ENCODE measurements around the gene PTCD2. TPM values are rescaled to one million over a fixed set of nuclear protein-coding genes. Genes with fewer than 3 reads are reported as not detected.

Gene PTCD2
- total RNA-seq, 6 experiments from 2014 or later, result 4.3 to 8.5 (median 6.7) TPM

GRCh38 chr5:72286798-72287197, 33.4 kb upstream of the PTCD2 start:
- Histone ChIP-seq H3K27me3 (no peaks in the 10 kb centered on the region), H3K4me3 (no peak overlapping the region), H3K36me3 (peaks cover 0 to 5% (median 2%) of the 10 kb centered on the region in 4 donors), H3K27ac (no peak overlapping the region), H3K9me3 (no peaks in the 10 kb centered on the region), H3K4me1 (peaks cover 0 to 10% (median 0%) of the 10 kb centered on the region in 4 donors)
- ATAC-seq (no peak), DNase-seq (no peak)
- WGBS (ENCODE audit: insufficient coverage, low coverage, low lambda C conversion rate, missing lambda C conversion rate), result 100% methylated on average over 2 of the region's 5 CpGs
- intact Hi-C loops (cut with DNase I), result no loop called here
- TF ChIP-seq POLR2A (IDR thresholded peaks at IDR 0.05), result no peak
- TF ChIP-seq, protein P1, sequence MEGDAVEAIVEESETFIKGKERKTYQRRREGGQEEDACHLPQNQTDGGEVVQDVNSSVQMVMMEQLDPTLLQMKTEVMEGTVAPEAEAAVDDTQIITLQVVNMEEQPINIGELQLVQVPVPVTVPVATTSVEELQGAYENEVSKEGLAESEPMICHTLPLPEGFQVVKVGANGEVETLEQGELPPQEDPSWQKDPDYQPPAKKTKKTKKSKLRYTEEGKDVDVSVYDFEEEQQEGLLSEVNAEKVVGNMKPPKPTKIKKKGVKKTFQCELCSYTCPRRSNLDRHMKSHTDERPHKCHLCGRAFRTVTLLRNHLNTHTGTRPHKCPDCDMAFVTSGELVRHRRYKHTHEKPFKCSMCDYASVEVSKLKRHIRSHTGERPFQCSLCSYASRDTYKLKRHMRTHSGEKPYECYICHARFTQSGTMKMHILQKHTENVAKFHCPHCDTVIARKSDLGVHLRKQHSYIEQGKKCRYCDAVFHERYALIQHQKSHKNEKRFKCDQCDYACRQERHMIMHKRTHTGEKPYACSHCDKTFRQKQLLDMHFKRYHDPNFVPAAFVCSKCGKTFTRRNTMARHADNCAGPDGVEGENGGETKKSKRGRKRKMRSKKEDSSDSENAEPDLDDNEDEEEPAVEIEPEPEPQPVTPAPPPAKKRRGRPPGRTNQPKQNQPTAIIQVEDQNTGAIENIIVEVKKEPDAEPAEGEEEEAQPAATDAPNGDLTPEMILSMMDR (IDR thresholded peaks at IDR 0.05), result no peak

GRCh38 chr5:72288924-72289323, 31.2 kb upstream of the PTCD2 start:
- ATAC-seq (no peak), DNase-seq (no peak)
- WGBS (ENCODE audit: insufficient coverage, low coverage, low lambda C conversion rate, missing lambda C conversion rate), result 83% methylated on average over 1 of the region's 2 CpGs
- no peak for TF ChIP-seq POLR2A (IDR thresholded peaks at IDR 0.05)
- TF ChIP-seq, protein P1 (IDR thresholded peaks at IDR 0.05), result no peak
- intact Hi-C loops (cut with DNase I), result no loop called here
- Histone ChIP-seq H3K27ac (no peak overlapping the region), H3K4me3 (no peak overlapping the region), H3K36me3 (peaks cover 0 to 5% (median 2%) of the 10 kb centered on the region in 4 donors), H3K27me3 (no peaks in the 10 kb centered on the region), H3K4me1 (peaks cover 0 to 7% (median 0%) of the 10 kb centered on the region in 4 donors), H3K9me3 (no peaks in the 10 kb centered on the region)

- ATAC-seq, result no peak
- Histone ChIP-seq H3K27ac (no peak overlapping the region), H3K4me1 (peaks cover 0 to 7% (median 0%) of the 10 kb centered on the region in 4 donors), H3K36me3 (peaks cover 0 to 9% (median 2%) of the 10 kb centered on the region in 4 donors), H3K9me3 (no peaks in the 10 kb centered on the region), H3K4me3 (no peak overlapping the region), H3K27me3 (no peaks in the 10 kb centered on the region)
- intact Hi-C loops (cut with DNase I), result no loop called here
- TF ChIP-seq, protein P1 (IDR thresholded peaks at IDR 0.05), result no peak
- TF ChIP-seq POLR2A (IDR thresholded peaks at IDR 0.05), result no peak
- no peak for DNase-seq
- WGBS (ENCODE audit: insufficient coverage, low coverage, low lambda C conversion rate, missing lambda C conversion rate), result 90% methylated on average over 6 of the region's 6 CpGs
Measured at GRCh38 chr5:72290356-72291133, 29.6 kb upstream of the PTCD2 start.

- Histone ChIP-seq H3K9me3 (no peaks in the 10 kb centered on the region), H3K36me3 (peaks cover 0 to 9% (median 2%) of the 10 kb centered on the region in 4 donors), H3K27me3 (no peaks in the 10 kb centered on the region), H3K4me3 (no peak overlapping the region), H3K27ac (no peak overlapping the region), H3K4me1 (peaks cover 0 to 7% (median 0%) of the 10 kb centered on the region in 4 donors)
- ATAC-seq (no peak), DNase-seq (no peak)
- intact Hi-C loops (cut with DNase I), result no loop called here
- 100% methylated on average over 2 of the region's 3 CpGs for WGBS (ENCODE audit: insufficient coverage, low coverage, low lambda C conversion rate, missing lambda C conversion rate)
- TF ChIP-seq, protein P1 (IDR thresholded peaks at IDR 0.05), result no peak
- TF ChIP-seq POLR2A (IDR thresholded peaks at IDR 0.05), result no peak
Measured at GRCh38 chr5:72291601-72292000, 28.6 kb upstream of the PTCD2 start.

Data from right lobe of liver (tissue), 6 donors.